Measurements from ENCODE around the gene AUTS2. TPM values are rescaled to one million over a fixed set of nuclear protein-coding genes. Genes with fewer than 3 reads are reported as not detected.

The AUTS2 gene
- polyA plus RNA-seq, 1 experiment, result 0.54 TPM

GRCh38 chr7:69567800-69568199, 30.5 kb upstream of the AUTS2 start:
- Histone ChIP-seq H3K27me3 (ENCODE audit: control insufficient read depth, insufficient read depth, low read length) (no peaks in the 10 kb centered on the region), H3K4me3 (ENCODE audit: low read depth, low read length) (no peak overlapping the region), H3K36me3 (ENCODE audit: control insufficient read depth, insufficient read depth, low read length) (no peaks in the 10 kb centered on the region)
- ChIA-PET CTCF (no interaction called here), POLR2A (no interaction called here)
- TF ChIP-seq, protein P1, sequence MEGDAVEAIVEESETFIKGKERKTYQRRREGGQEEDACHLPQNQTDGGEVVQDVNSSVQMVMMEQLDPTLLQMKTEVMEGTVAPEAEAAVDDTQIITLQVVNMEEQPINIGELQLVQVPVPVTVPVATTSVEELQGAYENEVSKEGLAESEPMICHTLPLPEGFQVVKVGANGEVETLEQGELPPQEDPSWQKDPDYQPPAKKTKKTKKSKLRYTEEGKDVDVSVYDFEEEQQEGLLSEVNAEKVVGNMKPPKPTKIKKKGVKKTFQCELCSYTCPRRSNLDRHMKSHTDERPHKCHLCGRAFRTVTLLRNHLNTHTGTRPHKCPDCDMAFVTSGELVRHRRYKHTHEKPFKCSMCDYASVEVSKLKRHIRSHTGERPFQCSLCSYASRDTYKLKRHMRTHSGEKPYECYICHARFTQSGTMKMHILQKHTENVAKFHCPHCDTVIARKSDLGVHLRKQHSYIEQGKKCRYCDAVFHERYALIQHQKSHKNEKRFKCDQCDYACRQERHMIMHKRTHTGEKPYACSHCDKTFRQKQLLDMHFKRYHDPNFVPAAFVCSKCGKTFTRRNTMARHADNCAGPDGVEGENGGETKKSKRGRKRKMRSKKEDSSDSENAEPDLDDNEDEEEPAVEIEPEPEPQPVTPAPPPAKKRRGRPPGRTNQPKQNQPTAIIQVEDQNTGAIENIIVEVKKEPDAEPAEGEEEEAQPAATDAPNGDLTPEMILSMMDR (IDR thresholded peaks at IDR 0.05; ENCODE audit: insufficient read depth, low read depth, low read length), result no peak
- DNase-seq (ENCODE audit: low read depth), result no peak

DNA sequence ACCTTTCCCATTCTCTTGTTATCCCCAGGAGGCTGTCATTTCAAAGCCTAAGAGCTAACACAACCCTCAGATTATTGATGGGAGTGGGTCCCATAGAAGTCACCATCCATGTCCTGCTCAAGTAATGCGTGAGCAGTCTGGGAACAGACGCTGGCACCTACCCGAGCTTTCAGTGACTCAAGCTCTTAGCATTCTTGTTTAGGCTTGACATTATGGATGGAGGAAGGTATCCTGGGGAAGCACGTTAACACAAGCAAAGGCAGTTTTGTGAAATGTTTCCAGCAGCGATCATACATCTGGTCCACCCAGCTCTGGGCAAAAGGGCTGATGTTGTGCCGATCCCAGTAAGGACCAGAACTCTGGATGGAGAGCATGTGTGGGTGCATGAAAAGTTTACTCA, 30.0 kb upstream of the AUTS2 start:
- CTCF ChIA-PET, result no interaction called here
- DNase-seq (ENCODE audit: low read depth), result no peak
- TF ChIP-seq, protein P1 (IDR thresholded peaks at IDR 0.05; ENCODE audit: insufficient read depth, low read depth, low read length), result no peak
- H3K27me3 ChIP-seq (ENCODE audit: control insufficient read depth, insufficient read depth, low read length), result no peaks in the 10 kb centered on the region
- no peaks in the 10 kb centered on the region for H3K36me3 ChIP-seq (ENCODE audit: control insufficient read depth, insufficient read depth, low read length)
- POLR2A ChIA-PET, result no interaction called here
- no peak overlapping the region for H3K4me3 ChIP-seq (ENCODE audit: low read depth, low read length)

GRCh38 chr7:69575651-69576050, 22.6 kb upstream of the AUTS2 start:
- Histone ChIP-seq H3K36me3 (ENCODE audit: control insufficient read depth, insufficient read depth, low read length) (no peaks in the 10 kb centered on the region), H3K4me3 (ENCODE audit: low read depth, low read length) (no peak overlapping the region), H3K27me3 (ENCODE audit: control insufficient read depth, insufficient read depth, low read length) (no peaks in the 10 kb centered on the region)
- TF ChIP-seq, protein P1 (IDR thresholded peaks at IDR 0.05; ENCODE audit: insufficient read depth, low read depth, low read length), result no peak
- ChIA-PET CTCF (no interaction called here), POLR2A (no interaction called here)
- DNase-seq (ENCODE audit: low read depth), result no peak

DNA sequence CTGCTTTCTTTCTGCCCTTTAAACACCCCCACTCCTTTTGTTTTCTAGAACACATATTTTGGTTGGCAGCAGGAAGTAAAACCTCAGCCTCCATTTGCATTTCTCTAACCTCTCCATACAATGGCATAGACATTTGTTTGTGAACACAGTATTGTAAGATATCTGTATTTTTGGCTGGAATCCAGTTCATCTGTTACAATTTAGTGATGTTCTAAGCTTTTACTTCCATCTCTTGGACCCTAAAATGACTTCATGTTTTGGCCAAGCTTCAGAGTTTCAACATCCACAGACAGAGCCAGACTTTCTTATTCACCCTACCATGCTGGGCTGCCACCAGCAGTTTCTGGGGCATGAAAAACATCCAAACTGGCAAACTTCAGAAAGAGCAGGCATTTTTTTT, 21.1 kb upstream of the AUTS2 start:
- DNase-seq (ENCODE audit: low read depth), result no peak
- ChIA-PET POLR2A (no interaction called here), CTCF (no interaction called here)
- Histone ChIP-seq H3K36me3 (ENCODE audit: control insufficient read depth, insufficient read depth, low read length) (no peaks in the 10 kb centered on the region), H3K27me3 (ENCODE audit: control insufficient read depth, insufficient read depth, low read length) (no peaks in the 10 kb centered on the region), H3K4me3 (ENCODE audit: low read depth, low read length) (no peak overlapping the region)
- TF ChIP-seq, protein P1 (IDR thresholded peaks at IDR 0.05; ENCODE audit: insufficient read depth, low read depth, low read length), result no peak

DNA sequence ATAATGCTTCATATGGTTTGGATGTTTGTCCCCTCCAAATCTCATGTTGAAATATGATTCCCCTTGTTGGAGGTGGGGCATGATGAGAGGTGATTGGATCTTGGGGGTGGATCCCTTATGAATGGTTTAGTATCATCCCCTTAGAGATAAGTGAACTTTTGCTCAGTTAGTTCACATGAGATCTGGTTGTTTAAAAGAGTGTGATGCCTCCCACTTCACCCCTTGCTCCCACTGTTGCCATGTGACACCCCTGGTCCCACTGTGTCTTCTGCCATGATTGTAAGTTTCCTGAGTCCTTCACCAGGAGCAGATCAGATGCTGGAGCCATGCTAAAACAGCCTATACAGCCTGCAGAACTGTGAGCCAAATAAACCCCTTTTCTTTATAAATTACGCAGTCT, 13.1 kb upstream of the AUTS2 start:
- no peak for DNase-seq (ENCODE audit: low read depth)
- TF ChIP-seq, protein P1 (IDR thresholded peaks at IDR 0.05; ENCODE audit: insufficient read depth, low read depth, low read length), result no peak
- POLR2A ChIA-PET, result no interaction called here
- H3K27me3 ChIP-seq (ENCODE audit: control insufficient read depth, insufficient read depth, low read length), result no peaks in the 10 kb centered on the region
- no peak overlapping the region for H3K4me3 ChIP-seq (ENCODE audit: low read depth, low read length)
- CTCF ChIA-PET, result no interaction called here
- H3K36me3 ChIP-seq (ENCODE audit: control insufficient read depth, insufficient read depth, low read length), result no peaks in the 10 kb centered on the region

Measured in BJ (cell line).